Measurements from ENCODE around the gene WDR7. TPM values are rescaled to one million over a fixed set of nuclear protein-coding genes. Genes with fewer than 3 reads are reported as not detected.

Gene WDR7
- total RNA-seq, 4 donors from 2014 or later = 9.4 to 26.1 (median 19.2) TPM

DNA sequence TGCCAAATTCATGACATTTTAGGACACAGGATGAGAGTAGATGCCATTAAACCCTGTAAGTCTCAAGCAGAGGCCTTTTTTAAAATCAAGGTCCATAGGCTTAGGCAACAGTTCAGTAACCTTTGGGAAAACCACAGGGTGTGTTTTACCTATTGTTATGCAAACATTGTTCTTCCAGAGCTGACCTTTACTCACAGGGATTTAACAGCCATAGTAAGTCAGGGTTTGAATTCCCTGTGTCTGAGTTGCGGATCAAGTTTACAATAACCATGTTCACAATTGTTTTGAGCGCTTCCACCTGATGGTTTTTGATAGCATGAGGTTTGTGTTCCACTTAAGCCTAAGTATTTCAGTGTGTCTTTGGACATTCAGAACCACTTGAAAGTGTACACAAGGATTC is 335.7 kb downstream of the WDR7 start:
- Histone ChIP-seq H3K27ac (no peak overlapping the region), H3K36me3 (peaks cover 0 to 4% (median 0%) of the 10 kb centered on the region in 3 donors), H3K27me3 (no peaks in the 10 kb centered on the region), H3K4me3 (no peak overlapping the region), H3K9me3 (no peaks in the 10 kb centered on the region), H3K4me1 (no peaks in the 10 kb centered on the region)
- TF ChIP-seq, protein P1, sequence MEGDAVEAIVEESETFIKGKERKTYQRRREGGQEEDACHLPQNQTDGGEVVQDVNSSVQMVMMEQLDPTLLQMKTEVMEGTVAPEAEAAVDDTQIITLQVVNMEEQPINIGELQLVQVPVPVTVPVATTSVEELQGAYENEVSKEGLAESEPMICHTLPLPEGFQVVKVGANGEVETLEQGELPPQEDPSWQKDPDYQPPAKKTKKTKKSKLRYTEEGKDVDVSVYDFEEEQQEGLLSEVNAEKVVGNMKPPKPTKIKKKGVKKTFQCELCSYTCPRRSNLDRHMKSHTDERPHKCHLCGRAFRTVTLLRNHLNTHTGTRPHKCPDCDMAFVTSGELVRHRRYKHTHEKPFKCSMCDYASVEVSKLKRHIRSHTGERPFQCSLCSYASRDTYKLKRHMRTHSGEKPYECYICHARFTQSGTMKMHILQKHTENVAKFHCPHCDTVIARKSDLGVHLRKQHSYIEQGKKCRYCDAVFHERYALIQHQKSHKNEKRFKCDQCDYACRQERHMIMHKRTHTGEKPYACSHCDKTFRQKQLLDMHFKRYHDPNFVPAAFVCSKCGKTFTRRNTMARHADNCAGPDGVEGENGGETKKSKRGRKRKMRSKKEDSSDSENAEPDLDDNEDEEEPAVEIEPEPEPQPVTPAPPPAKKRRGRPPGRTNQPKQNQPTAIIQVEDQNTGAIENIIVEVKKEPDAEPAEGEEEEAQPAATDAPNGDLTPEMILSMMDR (IDR thresholded peaks at IDR 0.05) = no peak
- TF ChIP-seq POLR2A (IDR thresholded peaks at IDR 0.05) = no peak
- WGBS, 2 donors = 85 to 91% methylated on average over 2 of the region's 2 CpGs
- no peak for DNase-seq
- intact Hi-C loops (cut with DNase I) = no loop called here

DNA sequence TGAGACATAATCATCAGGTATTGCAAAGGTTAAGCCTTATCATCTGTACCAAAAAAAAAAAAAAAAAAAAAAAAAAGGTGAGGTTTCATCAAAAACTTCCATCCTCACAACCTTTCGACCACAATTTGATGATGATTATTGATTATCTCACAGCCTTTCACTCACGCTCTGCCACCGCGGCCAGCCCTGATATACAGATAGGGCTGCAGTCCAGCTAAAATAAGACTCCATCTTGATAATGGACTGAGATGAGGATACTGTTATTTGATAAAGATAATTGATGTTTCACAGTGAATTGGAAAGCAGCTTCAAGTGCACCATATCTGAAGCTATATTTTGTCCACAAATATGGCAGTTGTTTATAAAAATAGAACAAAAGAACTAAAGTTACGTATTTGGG is 336.1 kb downstream of the WDR7 start:
- Histone ChIP-seq H3K9me3 (no peaks in the 10 kb centered on the region), H3K36me3 (peaks cover 0 to 4% (median 0%) of the 10 kb centered on the region in 3 donors), H3K4me1 (no peaks in the 10 kb centered on the region), H3K27ac (no peak overlapping the region), H3K4me3 (no peak overlapping the region), H3K27me3 (no peaks in the 10 kb centered on the region)
- TF ChIP-seq POLR2A (IDR thresholded peaks at IDR 0.05) = no peak
- TF ChIP-seq, protein P1 (IDR thresholded peaks at IDR 0.05) = no peak
- no peak for DNase-seq
- intact Hi-C loops (cut with DNase I) = no loop called here
- whole genome bisulfite sequencing, 2 donors = 90 to 91% methylated on average over 5 of the region's 5 CpGs

DNA sequence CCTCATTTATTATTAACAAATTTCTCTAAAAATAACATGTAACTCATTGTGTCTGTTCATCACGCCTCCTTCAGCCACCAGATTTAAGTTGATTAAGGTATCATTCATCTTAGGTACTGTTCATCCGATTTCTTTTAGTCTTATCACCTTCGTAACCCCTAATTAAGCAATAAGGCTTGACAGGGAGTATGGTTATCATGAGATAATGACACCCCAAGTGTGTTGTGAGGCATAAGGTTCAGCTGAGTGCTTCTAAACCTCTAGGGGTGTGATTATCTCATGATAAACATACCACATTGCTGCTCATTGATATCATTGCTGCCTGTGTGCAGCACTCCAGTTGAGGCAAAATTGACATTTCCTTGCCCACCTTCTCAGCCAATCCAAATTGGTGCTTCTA is 336.9 kb downstream of the WDR7 start:
- no peaks in the 10 kb centered on the region for H3K9me3 ChIP-seq
- no peak overlapping the region for H3K27ac ChIP-seq
- no peak for DNase-seq
- H3K4me1 ChIP-seq = no peaks in the 10 kb centered on the region
- intact Hi-C loops (cut with DNase I) = no loop called here
- TF ChIP-seq, protein P1 (IDR thresholded peaks at IDR 0.05) = no peak
- TF ChIP-seq POLR2A (IDR thresholded peaks at IDR 0.05) = no peak
- 89 to 90% methylated on average over 3 of the region's 3 CpGs for WGBS, 2 donors
- no peak overlapping the region for H3K4me3 ChIP-seq
- H3K36me3 ChIP-seq = peaks cover 0 to 4% (median 0%) of the 10 kb centered on the region in 3 donors
- no peaks in the 10 kb centered on the region for H3K27me3 ChIP-seq

DNA sequence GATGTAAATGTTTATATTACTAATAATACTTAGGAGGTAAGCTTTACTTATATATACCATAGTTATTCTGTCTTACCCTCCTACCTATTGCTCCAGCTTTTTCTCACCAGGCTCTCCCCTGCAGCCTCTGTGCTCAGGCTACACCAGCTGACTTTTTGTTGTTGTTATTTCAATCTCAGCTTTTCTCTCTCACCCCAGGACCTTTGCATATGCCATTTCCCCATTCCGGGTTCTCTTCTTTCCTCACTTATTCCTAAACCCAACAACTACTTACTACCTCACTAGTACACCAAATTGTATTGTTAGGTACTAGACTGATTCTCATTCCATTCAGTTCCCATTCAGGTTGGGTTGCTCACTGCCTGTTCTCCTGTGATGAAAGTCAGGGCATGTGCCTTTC is 339.5 kb downstream of the WDR7 start:
- 88 to 90% methylated on average over 1 of the region's 1 CpG for WGBS, 2 donors
- DNase-seq = no peak
- intact Hi-C loops (cut with DNase I) = no loop called here
- TF ChIP-seq POLR2A (IDR thresholded peaks at IDR 0.05) = no peak
- TF ChIP-seq, protein P1 (IDR thresholded peaks at IDR 0.05) = no peak
- Histone ChIP-seq H3K9me3 (no peaks in the 10 kb centered on the region), H3K27me3 (no peaks in the 10 kb centered on the region), H3K27ac (no peak overlapping the region), H3K36me3 (peaks cover 0 to 4% (median 0%) of the 10 kb centered on the region in 3 donors), H3K4me1 (no peaks in the 10 kb centered on the region), H3K4me3 (no peak overlapping the region)

DNA sequence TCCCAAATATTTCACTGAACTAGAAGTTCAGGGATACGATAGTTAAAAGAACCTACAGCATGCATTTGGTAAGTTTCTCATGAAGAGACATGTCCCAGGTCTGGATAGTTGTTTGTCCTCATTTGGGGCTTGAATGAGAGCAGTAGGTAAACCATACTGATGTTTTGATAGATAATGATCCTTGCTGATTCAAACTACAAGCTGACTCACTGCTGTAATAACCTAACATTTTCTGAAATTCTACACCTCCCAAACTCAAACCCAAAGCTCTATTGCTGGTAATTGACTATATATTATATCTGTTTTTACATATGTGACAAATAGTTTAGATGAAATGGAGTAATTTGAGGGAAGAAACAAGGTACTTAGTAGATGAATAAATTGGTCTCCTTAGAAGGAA is 341.6 kb downstream of the WDR7 start:
- peaks cover 0 to 4% (median 0%) of the 10 kb centered on the region in 3 donors for H3K36me3 ChIP-seq
- H3K4me1 ChIP-seq = no peaks in the 10 kb centered on the region
- no peak overlapping the region for H3K4me3 ChIP-seq
- no peaks in the 10 kb centered on the region for H3K27me3 ChIP-seq
- 56 to 63% methylated on average over 1 of the region's 1 CpG for WGBS, 2 donors
- no peaks in the 10 kb centered on the region for H3K9me3 ChIP-seq
- no peak for DNase-seq
- intact Hi-C loops (cut with DNase I) = no loop called here
- TF ChIP-seq POLR2A (IDR thresholded peaks at IDR 0.05) = no peak
- TF ChIP-seq, protein P1 (IDR thresholded peaks at IDR 0.05) = no peak
- H3K27ac ChIP-seq = no peak overlapping the region

Measured in esophagus squamous epithelium (tissue), 5 donors.